ENCODE measurements around the gene GPR153. TPM values are rescaled to one million over a fixed set of nuclear protein-coding genes. Genes with fewer than 3 reads are reported as not detected.

GPR153 gene
- total RNA-seq, 2 donors from 2014 or later = 19.6 to 21.0 TPM

GRCh38 chr1:6292102-6292501, 31.2 kb upstream of the GPR153 start:
- no peak for TF ChIP-seq CTCF (IDR thresholded peaks at IDR 0.05)
- Histone ChIP-seq H3K4me1 (no peaks in the 10 kb centered on the region), H3K36me3 (no peaks in the 10 kb centered on the region), H3K27me3 (no peaks in the 10 kb centered on the region), H3K27ac (no peak overlapping the region), H3K4me3 (no peak overlapping the region), H3K9me3 (no peaks in the 10 kb centered on the region), H3K9ac (ENCODE audit: low read depth in 2 of 2, low read length in 2 of 2) (no peak overlapping the region)
- DNase-seq = no peak
- intact Hi-C loops (cut with DNase I) = no loop called here

- Histone ChIP-seq H3K27me3 (no peaks in the 10 kb centered on the region), H3K9ac (ENCODE audit: low read depth in 2 of 2, low read length in 2 of 2) (no peak overlapping the region), H3K4me3 (no peak overlapping the region), H3K9me3 (no peaks in the 10 kb centered on the region), H3K36me3 (no peaks in the 10 kb centered on the region), H3K27ac (no peak overlapping the region), H3K4me1 (no peaks in the 10 kb centered on the region)
- TF ChIP-seq CTCF (IDR thresholded peaks at IDR 0.05) = no peak
- intact Hi-C loops (cut with DNase I) = no loop called here
- DNase-seq = no peak
These were observed 27.8 kb upstream of the GPR153 start for GRCh38 chr1:6288665-6289064.

GRCh38 chr1:6288026-6288425, 27.1 kb upstream of the GPR153 start:
- TF ChIP-seq CTCF (IDR thresholded peaks at IDR 0.05) = no peak
- no peaks in the 10 kb centered on the region for H3K27me3 ChIP-seq
- H3K4me3 ChIP-seq = no peak overlapping the region
- no peak for DNase-seq
- intact Hi-C loops (cut with DNase I) = no loop called here
- H3K27ac ChIP-seq = no peak overlapping the region
- H3K36me3 ChIP-seq = no peaks in the 10 kb centered on the region
- no peaks in the 10 kb centered on the region for H3K9me3 ChIP-seq
- H3K4me1 ChIP-seq = no peaks in the 10 kb centered on the region
- no peak overlapping the region for H3K9ac ChIP-seq (ENCODE audit: low read depth in 2 of 2, low read length in 2 of 2)

- H3K27ac ChIP-seq = no peak overlapping the region
- no peak for DNase-seq
These were observed 26.6 kb upstream of the GPR153 start for GRCh38 chr1:6287431-6287886.

GRCh38 chr1:6287029-6287428, 26.1 kb upstream of the GPR153 start:
- Histone ChIP-seq H3K9me3 (no peaks in the 10 kb centered on the region), H3K9ac (ENCODE audit: low read depth in 2 of 2, low read length in 2 of 2) (no peak overlapping the region), H3K27me3 (no peaks in the 10 kb centered on the region), H3K36me3 (no peaks in the 10 kb centered on the region), H3K4me1 (peaks cover 5% of the 10 kb centered on the region), H3K27ac (no peak overlapping the region), H3K4me3 (no peak overlapping the region)
- intact Hi-C loops (cut with DNase I) = no loop called here
- TF ChIP-seq CTCF (IDR thresholded peaks at IDR 0.05) = no peak
- DNase-seq = no peak

More at GRCh38 chr1:6287431-6287886, 26.6 kb upstream of the GPR153 start:
- no peaks in the 10 kb centered on the region for H3K36me3 ChIP-seq
- no peak for TF ChIP-seq CTCF (IDR thresholded peaks at IDR 0.05)
- no peaks in the 10 kb centered on the region for H3K27me3 ChIP-seq
- intact Hi-C loops (cut with DNase I) = no loop called here
- peaks cover under 1% of the 10 kb centered on the region for H3K4me1 ChIP-seq
- no peak overlapping the region for H3K9ac ChIP-seq (ENCODE audit: low read depth in 2 of 2, low read length in 2 of 2)
- no peaks in the 10 kb centered on the region for H3K9me3 ChIP-seq
- no peak overlapping the region for H3K4me3 ChIP-seq

GRCh38 chr1:6286266-6286665, 25.4 kb upstream of the GPR153 start:
- Histone ChIP-seq H3K27me3 (no peaks in the 10 kb centered on the region), H3K9ac (ENCODE audit: low read depth in 2 of 2, low read length in 2 of 2) (no peak overlapping the region), H3K27ac (no peak overlapping the region), H3K36me3 (no peaks in the 10 kb centered on the region), H3K4me3 (no peak overlapping the region), H3K9me3 (no peaks in the 10 kb centered on the region), H3K4me1 (peaks cover 12% of the 10 kb centered on the region)
- TF ChIP-seq CTCF (IDR thresholded peaks at IDR 0.05) = no peak
- intact Hi-C loops (cut with DNase I) = no loop called here
- no peak for DNase-seq

Measured in colonic mucosa (tissue), 4 donors.